ENCODE measurements around the gene OR6N2. TPM values are rescaled to one million over a fixed set of nuclear protein-coding genes. Genes with fewer than 3 reads are reported as not detected.

OR6N2 gene
- total RNA-seq, 3 donors from 2014 or later, result not detected

GRCh38 chr1:158798531-158798930, 17.5 kb upstream of the OR6N2 start:
- ATAC-seq, result no peak
- Histone ChIP-seq H3K4me1 (ENCODE audit: low read depth) (no peaks in the 10 kb centered on the region), H3K9me3 (no peaks in the 10 kb centered on the region), H3K4me3 (no peak overlapping the region), H3K36me3 (ENCODE audit: low read depth) (no peaks in the 10 kb centered on the region)
- DNase-seq, result no peak
- no peak for TF ChIP-seq CTCF (IDR thresholded peaks at IDR 0.05)
- intact Hi-C loops (cut with DNase I, micrococcal nuclease), result no loop called here

- intact Hi-C loops (cut with DNase I, micrococcal nuclease), result no loop called here
- Histone ChIP-seq H3K4me1 (ENCODE audit: low read depth) (no peaks in the 10 kb centered on the region), H3K4me3 (no peak overlapping the region), H3K36me3 (ENCODE audit: low read depth) (no peaks in the 10 kb centered on the region), H3K9me3 (no peaks in the 10 kb centered on the region)
- DNase-seq (no peak), ATAC-seq (no peak)
- TF ChIP-seq CTCF (IDR thresholded peaks at IDR 0.05), result no peak
Observed at GRCh38 chr1:158794247-158794646, 13.2 kb upstream of the OR6N2 start.

- no peak for TF ChIP-seq CTCF (IDR thresholded peaks at IDR 0.05)
- Histone ChIP-seq H3K9me3 (no peaks in the 10 kb centered on the region), H3K4me1 (ENCODE audit: low read depth) (no peaks in the 10 kb centered on the region), H3K36me3 (ENCODE audit: low read depth) (no peaks in the 10 kb centered on the region), H3K4me3 (no peak overlapping the region)
- intact Hi-C loops (cut with DNase I, micrococcal nuclease), result no loop called here
- no peak for ATAC-seq
- no peak for DNase-seq
Observed at GRCh38 chr1:158793604-158794003, 12.6 kb upstream of the OR6N2 start.

- Histone ChIP-seq H3K36me3 (ENCODE audit: low read depth) (no peaks in the 10 kb centered on the region), H3K4me1 (ENCODE audit: low read depth) (no peaks in the 10 kb centered on the region), H3K9me3 (no peaks in the 10 kb centered on the region), H3K4me3 (no peak within 1 kb of the TSS)
- no peak for ATAC-seq
- no peak for DNase-seq
- no peak for TF ChIP-seq CTCF (IDR thresholded peaks at IDR 0.05)
- intact Hi-C loops (cut with DNase I, micrococcal nuclease), result no loop called here
Observed at GRCh38 chr1:158771950-158772866, 8.8 kb downstream of the OR6N2 start, which contains the start of gene OR6N1. Gene OR6N1 (minus strand): TSS chr1:158772195. CDS start chr1:158766682, 5,513 bp downstream.

- Histone ChIP-seq H3K4me1 (ENCODE audit: low read depth) (no peaks in the 10 kb centered on the region), H3K36me3 (ENCODE audit: low read depth) (no peaks in the 10 kb centered on the region), H3K9me3 (peaks cover 2% of the 10 kb centered on the region), H3K4me3 (no peak within 1 kb of the TSS)
- intact Hi-C loops (cut with DNase I, micrococcal nuclease), result no loop called here
- DNase-seq, result no peak
- no peak for ATAC-seq
- TF ChIP-seq CTCF (IDR thresholded peaks at IDR 0.05), result no peak
Observed at GRCh38 chr1:158754420-158754819, 26.6 kb downstream of the OR6N2 start, which contains the start of gene OR6K6. Gene OR6K6 (plus strand): TSS chr1:158754720. CDS start chr1:158754888, 168 bp downstream.

Data from mucosa of descending colon (tissue), 3 donors.